ENCODE data around the gene LIPC. TPM values are rescaled to one million over a fixed set of nuclear protein-coding genes. Genes with fewer than 3 reads are reported as not detected.

LIPC gene
- total RNA-seq, 1 donor from 2014 or later = not detected

GRCh38 chr15:58566029-58566428 is 134.2 kb downstream of the LIPC start:
- Histone ChIP-seq H3K36me3 (no peaks in the 10 kb centered on the region), H3K9me3 (no peaks in the 10 kb centered on the region), H3K4me3 (no peak overlapping the region), H3K27ac (no peak overlapping the region), H3K27me3 (no peaks in the 10 kb centered on the region), H3K4me1 (no peaks in the 10 kb centered on the region)
- TF ChIP-seq, protein P1, sequence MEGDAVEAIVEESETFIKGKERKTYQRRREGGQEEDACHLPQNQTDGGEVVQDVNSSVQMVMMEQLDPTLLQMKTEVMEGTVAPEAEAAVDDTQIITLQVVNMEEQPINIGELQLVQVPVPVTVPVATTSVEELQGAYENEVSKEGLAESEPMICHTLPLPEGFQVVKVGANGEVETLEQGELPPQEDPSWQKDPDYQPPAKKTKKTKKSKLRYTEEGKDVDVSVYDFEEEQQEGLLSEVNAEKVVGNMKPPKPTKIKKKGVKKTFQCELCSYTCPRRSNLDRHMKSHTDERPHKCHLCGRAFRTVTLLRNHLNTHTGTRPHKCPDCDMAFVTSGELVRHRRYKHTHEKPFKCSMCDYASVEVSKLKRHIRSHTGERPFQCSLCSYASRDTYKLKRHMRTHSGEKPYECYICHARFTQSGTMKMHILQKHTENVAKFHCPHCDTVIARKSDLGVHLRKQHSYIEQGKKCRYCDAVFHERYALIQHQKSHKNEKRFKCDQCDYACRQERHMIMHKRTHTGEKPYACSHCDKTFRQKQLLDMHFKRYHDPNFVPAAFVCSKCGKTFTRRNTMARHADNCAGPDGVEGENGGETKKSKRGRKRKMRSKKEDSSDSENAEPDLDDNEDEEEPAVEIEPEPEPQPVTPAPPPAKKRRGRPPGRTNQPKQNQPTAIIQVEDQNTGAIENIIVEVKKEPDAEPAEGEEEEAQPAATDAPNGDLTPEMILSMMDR (IDR thresholded peaks at IDR 0.05) = no peak
- intact Hi-C loops (cut with DNase I) = no loop called here
- DNase-seq (ENCODE audit: low spot score in 2 of 2) = no peak

- peak in 1 of 2 donors; percentile 16 for DNase-seq (ENCODE audit: low spot score in 2 of 2)
- TF ChIP-seq, protein P1 (IDR thresholded peaks at IDR 0.05) = no peak
These were observed 136.4 kb downstream of the LIPC start for GRCh38 chr15:58568157-58568571.

DNA sequence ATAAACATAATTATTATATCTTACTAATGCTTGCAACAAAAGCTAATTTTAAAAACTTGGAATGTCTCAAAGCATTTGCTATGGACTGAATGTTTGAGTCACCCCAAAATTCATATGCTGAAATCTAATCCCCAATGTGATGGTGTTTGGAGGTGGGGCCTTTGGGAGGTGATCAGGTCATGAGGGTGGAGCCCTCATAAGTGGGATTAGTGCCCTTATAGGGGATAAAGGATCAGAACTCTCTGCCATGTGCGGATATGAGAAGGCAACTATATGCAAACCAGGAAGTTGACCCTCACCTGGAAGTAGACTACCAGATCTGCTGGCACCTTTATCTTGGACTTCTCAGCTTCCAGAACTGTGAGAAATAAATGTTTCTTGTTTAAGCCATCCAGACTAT is 137.7 kb downstream of the LIPC start:
- Histone ChIP-seq H3K4me3 (no peak overlapping the region), H3K4me1 (no peaks in the 10 kb centered on the region), H3K27ac (no peak overlapping the region), H3K27me3 (no peaks in the 10 kb centered on the region), H3K36me3 (no peaks in the 10 kb centered on the region), H3K9me3 (no peaks in the 10 kb centered on the region)
- intact Hi-C loops (cut with DNase I) = no loop called here
- no peak for DNase-seq (ENCODE audit: low spot score in 2 of 2)
- TF ChIP-seq, protein P1 (IDR thresholded peaks at IDR 0.05) = no peak

More at GRCh38 chr15:58568157-58568571, 136.4 kb downstream of the LIPC start:
- Histone ChIP-seq H3K27me3 (no peaks in the 10 kb centered on the region), H3K36me3 (no peaks in the 10 kb centered on the region), H3K9me3 (no peaks in the 10 kb centered on the region), H3K4me3 (no peak overlapping the region), H3K4me1 (no peaks in the 10 kb centered on the region), H3K27ac (no peak overlapping the region)
- intact Hi-C loops (cut with DNase I) = no loop called here

GRCh38 chr15:58571491-58571890 is 139.7 kb downstream of the LIPC start:
- Histone ChIP-seq H3K4me3 (no peak overlapping the region), H3K27me3 (no peaks in the 10 kb centered on the region), H3K9me3 (no peaks in the 10 kb centered on the region), H3K36me3 (no peaks in the 10 kb centered on the region), H3K27ac (no peak overlapping the region), H3K4me1 (no peaks in the 10 kb centered on the region)
- no peak for DNase-seq (ENCODE audit: low spot score in 2 of 2)
- TF ChIP-seq, protein P1 (IDR thresholded peaks at IDR 0.05) = no peak
- intact Hi-C loops (cut with DNase I) = no loop called here

GRCh38 chr15:58572521-58572920 is 140.7 kb downstream of the LIPC start:
- Histone ChIP-seq H3K4me3 (no peak overlapping the region), H3K9me3 (no peaks in the 10 kb centered on the region), H3K4me1 (no peaks in the 10 kb centered on the region), H3K36me3 (no peaks in the 10 kb centered on the region), H3K27ac (no peak overlapping the region), H3K27me3 (no peaks in the 10 kb centered on the region)
- TF ChIP-seq, protein P1 (IDR thresholded peaks at IDR 0.05) = no peak
- no peak for DNase-seq (ENCODE audit: low spot score in 2 of 2)
- intact Hi-C loops (cut with DNase I) = no loop called here

DNA sequence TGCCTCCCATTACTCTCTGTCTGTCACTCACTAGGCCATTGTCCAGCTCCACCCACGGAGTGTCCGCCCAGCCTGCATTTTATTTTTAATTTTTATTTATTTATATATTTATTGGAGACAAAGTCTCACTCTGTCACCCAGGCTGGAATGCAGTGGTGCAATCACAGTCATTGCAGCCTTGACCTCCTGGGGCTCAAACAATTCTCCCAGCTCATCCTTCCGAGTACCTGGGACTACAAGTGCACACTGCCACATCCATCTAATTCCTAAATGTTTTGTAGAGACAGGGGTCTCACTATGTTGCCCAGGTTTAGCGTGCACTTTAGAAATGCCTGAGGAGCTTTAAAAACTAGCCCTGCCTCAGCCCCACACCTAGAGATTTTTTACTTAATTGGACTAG is 141.5 kb downstream of the LIPC start:
- intact Hi-C loops (cut with DNase I) = no loop called here
- H3K4me3 ChIP-seq = no peak overlapping the region
- H3K36me3 ChIP-seq = no peaks in the 10 kb centered on the region
- H3K27me3 ChIP-seq = no peaks in the 10 kb centered on the region
- DNase-seq (ENCODE audit: low spot score in 2 of 2) = no peak
- no peak overlapping the region for H3K27ac ChIP-seq
- H3K9me3 ChIP-seq = no peaks in the 10 kb centered on the region
- no peaks in the 10 kb centered on the region for H3K4me1 ChIP-seq
- TF ChIP-seq, protein P1 (IDR thresholded peaks at IDR 0.05) = no peak

Data from ascending aorta (tissue), 2 donors.